Forelimb muscle (tissue), 1 donor: ENCODE results near the gene KLF18. TPM values are rescaled to one million over a fixed set of nuclear protein-coding genes. Genes with fewer than 3 reads are reported as not detected.
"Not testable (repeated sequence)": the region's sequence is repeated elsewhere in the genome, so short reads cannot be mapped to it uniquely, and the experiment has no call there.

Experiments used
- DNase-seq: peaks from one replicate; pipeline ENCODE4 v3.0.0-alpha.2; 2013; ENCODE audit warnings: low read depth
- polyA plus RNA-seq: library from polyadenylated mRNA; unstranded; fragments of 120-200 nt; gene quantifications from one replicate; pipeline ENCODE4 v1.2.1, GENCODE V29; 2013; ENCODE audit not compliant: insufficient read length

The KLF18 gene
- polyA plus RNA-seq, 1 donor: not detected

- no peak for DNase-seq
These were observed 21.0 kb downstream of the KLF18 start for GRCh38 chr1:44120398-44120949.

DNA sequence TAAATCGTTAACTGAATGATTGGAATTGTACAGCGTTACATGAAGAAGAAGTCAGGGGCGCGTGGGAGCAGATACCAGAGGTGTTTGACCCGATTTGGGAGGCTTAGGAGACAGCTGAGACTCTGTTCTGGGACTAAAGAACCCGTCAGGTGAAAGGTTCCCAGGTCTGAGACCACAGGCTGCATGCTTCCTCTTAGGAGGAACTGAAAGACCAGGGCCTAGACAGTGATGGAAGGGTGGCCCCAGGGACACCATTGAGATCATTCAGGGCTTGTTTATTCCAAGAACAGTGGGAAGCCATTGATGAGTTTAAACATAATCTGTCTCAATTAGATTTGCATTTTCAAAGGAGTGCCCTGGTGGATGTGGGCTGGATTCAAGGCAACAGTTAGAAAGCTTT lies 21.9 kb downstream of the KLF18 start:
- DNase-seq: no peak

DNA sequence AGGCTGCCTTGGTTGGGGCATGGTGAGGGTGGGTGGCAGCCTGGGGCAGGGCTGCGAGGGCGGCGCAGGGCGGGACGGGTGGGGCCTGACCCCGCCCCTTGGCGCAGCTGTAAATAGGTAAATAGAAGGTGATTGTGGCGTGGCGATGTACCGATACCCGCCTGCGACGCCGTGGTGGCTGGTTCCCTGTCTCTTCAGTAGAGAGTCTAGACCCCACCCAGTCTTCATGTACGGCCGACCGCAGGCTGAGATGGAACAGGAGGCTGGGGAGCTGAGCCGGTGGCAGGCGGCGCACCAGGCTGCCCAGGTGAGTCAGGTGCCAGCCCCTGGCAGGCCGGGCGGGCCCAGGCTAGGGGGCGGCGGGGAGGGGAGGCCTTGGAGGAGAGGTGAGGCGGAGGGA lies 22.7 kb downstream of the KLF18 start, which contains the start of gene KLF17:
Gene KLF17, plus strand, starts transcription at position 140 of the 400 bp plus-strand sequence. Its CDS starts 87 bp downstream, at position 227.
- DNase-seq: no peak

GRCh38 chr1:44117272-44117671 lies 24.2 kb downstream of the KLF18 start:
- DNase-seq: not testable (repeated sequence)

GRCh38 chr1:44114098-44114497 lies 27.3 kb downstream of the KLF18 start:
- DNase-seq: no peak

DNA sequence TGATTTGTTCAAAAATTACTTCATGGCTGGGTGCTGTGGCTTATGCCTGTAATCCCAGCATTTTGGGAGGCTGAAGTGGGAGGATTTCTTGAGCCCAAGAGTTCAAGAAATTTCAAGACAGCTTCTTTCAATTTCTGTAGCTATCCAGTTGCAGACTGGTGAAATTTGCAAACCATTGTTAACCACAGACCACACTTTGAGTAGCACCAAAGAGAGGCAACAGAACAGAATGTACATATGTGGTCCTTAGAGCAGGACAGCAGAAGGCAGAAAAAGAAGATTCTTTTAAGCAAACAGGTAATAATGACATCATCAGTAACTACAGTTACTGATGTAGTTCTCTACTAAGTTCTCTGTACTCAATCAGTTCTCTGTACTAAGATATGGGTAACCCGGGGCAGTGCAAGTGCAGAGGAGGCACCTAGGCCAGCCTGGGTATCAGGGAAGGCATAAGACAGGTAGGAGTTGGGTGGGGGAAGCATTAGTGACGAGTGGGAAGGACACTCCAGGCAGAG lies 28.3 kb downstream of the KLF18 start:
- no peak for DNase-seq

DNA sequence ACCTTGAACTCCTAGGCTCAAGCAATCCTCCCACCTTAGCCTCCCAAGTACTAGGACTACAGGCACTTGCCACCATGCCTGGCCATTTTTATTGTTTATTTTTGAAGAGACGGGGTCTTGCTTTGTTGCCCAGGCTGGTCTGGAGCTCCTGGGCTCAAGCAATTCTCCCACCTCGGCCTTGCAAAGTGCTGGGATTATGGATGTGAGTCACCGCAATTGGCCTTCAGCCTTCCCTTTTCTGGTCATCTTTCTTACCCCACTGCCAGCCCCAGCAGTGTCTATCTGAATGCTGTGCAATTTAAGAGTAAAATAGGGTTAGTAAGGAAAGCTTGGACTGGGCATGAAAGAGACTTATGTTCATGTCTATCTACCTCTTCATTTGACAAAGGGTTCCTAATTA lies 28.9 kb downstream of the KLF18 start:
- no peak for DNase-seq

- no peak for DNase-seq
These were observed 29.6 kb downstream of the KLF18 start for GRCh38 chr1:44111861-44112260.

GRCh38 chr1:44110916-44111315 lies 30.5 kb downstream of the KLF18 start:
- no peak for DNase-seq

GRCh38 chr1:44108971-44109370 lies 32.5 kb downstream of the KLF18 start:
- DNase-seq: no peak

DNA sequence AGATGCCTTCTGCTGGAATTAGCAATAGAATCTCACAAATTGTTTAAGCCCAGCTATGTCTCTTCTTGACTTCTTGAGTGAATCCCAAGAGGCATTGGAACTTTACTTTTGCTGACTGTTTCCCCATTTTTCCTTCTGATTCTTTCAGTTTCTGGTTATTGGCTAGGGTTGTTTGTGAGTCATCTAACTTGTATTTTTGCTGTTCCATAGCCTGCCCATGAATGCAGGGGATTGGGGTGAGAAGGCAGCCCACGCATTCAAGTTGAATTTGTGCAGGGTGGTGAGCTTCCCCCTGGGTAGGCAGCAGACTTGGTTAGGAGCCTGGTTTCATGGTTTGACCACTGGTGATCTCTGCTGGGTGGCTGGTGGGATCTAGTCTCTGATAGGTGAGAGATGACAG lies 33.2 kb downstream of the KLF18 start:
- no peak for DNase-seq

DNA sequence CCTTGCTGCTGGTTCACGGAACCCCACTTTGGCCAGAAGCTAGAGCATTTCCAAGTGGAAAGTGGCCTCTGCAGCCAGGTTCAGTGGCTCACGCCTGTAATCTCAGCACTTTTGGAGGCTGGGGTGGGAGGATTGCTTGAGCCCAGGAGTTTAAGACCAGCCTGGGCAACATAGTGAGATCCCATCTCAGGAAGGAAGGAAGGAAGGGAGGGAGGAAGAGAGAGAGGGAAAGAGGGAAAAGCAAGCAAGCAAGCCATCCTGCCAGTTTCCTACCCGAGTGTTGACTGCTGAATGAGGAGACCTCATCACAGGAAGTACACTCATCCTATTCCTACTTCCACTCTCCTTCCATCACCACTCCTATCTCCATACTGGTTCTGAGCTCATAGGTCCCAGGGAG lies 35.6 kb downstream of the KLF18 start:
- no peak for DNase-seq

DNA sequence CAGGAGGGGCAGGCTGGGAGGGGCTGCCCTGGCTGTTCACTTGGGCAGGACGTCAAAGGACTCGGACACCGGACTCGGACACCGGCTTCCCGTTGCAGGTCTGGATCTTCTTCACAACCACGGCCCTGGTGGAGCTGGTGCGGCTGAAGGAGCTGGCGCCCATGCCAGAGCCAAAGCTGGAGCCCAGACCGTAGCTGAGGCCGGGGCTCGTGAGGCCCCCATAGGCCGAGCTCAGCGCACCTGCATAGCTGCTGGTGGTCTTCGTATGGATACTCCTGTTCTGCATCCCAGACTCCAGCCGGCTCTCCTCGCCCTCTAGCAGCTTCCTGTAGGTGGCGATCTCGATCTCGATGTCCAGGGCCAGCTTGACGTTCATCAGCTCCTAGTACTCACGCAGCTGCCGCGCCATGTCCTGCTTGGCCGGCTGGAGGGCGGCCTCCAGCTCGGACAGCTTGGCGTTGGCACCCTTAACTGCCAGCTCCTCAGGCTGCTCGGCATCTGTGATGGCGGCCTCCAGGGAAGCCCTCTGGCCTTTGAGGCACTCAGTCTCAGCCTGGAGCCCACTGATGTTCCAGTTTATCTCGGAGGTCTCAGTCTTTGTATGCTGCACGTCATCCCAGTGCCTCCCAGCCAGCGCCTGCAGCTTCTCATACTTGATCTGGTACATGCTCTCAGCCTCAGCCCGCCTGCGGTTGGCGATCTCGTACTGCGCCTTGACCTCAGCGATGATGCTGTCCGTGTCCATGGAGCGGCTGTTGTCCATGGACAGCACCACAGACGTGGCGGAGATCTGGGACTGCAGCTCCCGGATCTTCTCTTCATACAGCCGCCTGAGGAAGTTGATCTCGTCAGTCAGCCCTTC lies 37.9 kb downstream of the KLF18 start:
- DNase-seq: no peak

DNA sequence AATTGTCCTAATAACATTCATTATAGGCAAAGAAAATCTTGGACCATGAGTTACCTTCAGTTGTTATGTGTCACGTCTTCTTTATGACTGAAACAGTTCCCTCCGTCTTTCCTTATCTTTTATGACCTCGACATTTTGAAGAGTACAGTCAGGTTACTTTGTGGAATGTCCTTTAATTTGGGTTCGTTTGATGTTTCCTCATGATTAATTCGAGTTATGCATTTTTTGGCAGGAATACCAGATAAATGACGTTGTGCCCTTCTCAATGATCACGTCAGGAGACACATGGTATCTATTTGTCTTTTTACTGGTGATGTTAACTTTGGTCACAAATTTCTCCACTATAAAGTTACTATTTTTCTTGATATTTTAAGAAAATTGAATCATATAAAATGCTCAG lies 40.1 kb downstream of the KLF18 start:
- no peak for DNase-seq

DNA sequence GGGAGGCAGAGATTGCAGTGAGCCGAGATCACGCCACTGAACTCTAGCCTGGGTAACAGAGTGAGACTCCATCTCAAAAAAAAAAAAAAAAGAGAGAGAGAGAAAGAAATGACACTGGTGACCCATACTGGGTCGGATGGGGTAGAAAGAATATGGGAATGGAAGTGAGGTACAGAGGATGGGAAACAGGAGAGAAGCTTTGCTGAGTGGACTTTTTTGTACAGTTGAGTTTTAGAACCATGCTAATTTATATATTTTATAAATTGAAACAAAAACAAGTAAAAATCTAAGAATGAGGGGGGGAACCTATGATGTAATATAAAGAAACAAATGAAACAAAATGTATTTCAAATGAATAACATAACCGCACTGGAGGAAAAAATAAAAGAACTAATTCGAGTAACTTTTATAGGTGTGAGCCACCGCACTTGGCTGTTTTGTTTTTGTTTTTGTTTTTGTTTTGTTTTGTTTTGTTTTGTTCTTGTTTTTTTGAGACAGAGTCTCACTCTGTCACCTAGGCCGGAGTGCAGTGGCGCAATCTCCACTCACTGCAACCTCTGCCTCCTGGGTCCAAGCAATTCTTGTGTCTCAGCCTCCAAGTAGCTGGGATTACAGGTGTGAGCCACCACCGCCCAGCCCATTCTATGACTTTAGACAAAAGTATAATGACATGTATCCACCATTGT lies 41.1 kb downstream of the KLF18 start:
- DNase-seq: no peak

- no peak for DNase-seq
These were observed 47.4 kb downstream of the KLF18 start for GRCh38 chr1:44094047-44094446.

GRCh38 chr1:44090429-44091252 lies 50.8 kb downstream of the KLF18 start:
- no peak for DNase-seq

GRCh38 chr1:44089371-44090048 lies 51.9 kb downstream of the KLF18 start:
- no peak for DNase-seq
